PC-3 (cell line): ENCODE measurements around the gene APBA2.
"Not testable (repeated sequence)": the region's sequence is repeated elsewhere in the genome, so short reads cannot be mapped to it uniquely, and the experiment has no call there.

Source experiments
- EZH2 ChIP-seq: fragments of 300-600 bp; sonication (generic); IDR thresholded peaks from one replicate; pipeline ENCODE4 v1.6.1; 2017; ENCODE audit warnings: antibody characterized with exemption, mild to moderate bottlenecking, low read length; ENCODE audit not compliant: unreplicated experiment
- TF ChIP-seq, protein P1 (sequence below): fragments of 300-600 bp; sonication (generic); conservative IDR thresholded peaks from 2 replicates; pipeline ENCODE4 v1.5.1; 2017; ENCODE audit warnings: antibody characterized with exemption, low read depth, mild to moderate bottlenecking, low read length

DNA sequence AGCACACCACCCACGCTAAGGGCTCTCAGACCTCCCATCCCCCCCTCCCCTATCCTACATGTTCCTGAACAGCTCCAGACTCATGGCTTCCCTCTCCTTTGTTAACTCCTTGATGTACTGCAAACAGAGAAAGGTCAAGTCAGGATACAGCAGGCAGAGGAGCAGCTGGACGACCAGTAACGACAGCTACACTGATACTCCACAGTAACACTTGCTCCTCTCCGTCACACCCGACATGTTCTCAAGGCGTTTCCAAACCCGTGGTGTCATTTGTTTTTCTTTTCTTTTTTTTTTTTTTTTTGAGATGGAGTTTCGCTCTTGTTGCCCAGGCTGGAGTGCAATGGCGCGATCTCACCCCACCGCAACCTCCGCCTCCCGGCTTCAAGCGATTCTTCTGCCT lies 41.6 kb upstream of the APBA2 start:
- TF ChIP-seq, protein P1, sequence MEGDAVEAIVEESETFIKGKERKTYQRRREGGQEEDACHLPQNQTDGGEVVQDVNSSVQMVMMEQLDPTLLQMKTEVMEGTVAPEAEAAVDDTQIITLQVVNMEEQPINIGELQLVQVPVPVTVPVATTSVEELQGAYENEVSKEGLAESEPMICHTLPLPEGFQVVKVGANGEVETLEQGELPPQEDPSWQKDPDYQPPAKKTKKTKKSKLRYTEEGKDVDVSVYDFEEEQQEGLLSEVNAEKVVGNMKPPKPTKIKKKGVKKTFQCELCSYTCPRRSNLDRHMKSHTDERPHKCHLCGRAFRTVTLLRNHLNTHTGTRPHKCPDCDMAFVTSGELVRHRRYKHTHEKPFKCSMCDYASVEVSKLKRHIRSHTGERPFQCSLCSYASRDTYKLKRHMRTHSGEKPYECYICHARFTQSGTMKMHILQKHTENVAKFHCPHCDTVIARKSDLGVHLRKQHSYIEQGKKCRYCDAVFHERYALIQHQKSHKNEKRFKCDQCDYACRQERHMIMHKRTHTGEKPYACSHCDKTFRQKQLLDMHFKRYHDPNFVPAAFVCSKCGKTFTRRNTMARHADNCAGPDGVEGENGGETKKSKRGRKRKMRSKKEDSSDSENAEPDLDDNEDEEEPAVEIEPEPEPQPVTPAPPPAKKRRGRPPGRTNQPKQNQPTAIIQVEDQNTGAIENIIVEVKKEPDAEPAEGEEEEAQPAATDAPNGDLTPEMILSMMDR = not testable (repeated sequence)
- not testable (repeated sequence) for TF ChIP-seq EZH2
